ENCODE data around the gene CXCL14.

Gene CXCL14

DNA sequence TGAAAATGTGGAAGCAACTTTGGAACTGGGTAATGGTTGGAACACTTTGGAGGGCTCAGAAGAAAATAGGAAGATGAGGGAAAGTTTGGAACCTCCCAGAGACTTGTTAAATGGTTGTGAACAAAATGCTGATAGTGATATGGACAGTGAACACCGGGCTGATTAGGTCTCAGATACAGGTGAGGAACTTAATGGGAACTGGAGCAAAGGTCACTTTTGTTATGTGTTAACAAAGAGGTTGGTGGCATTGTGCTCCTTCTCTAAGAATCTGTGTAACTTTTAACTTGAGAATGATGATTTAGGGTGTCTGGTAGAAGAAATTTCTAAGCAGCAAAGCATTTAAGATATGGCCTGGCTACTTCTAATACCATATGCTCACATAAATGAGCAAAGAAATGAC, 36.4 kb upstream of the CXCL14 start:
- no peak overlapping the region for H3K4me3 ChIP-seq (ENCODE audit: low read length)
- TF ChIP-seq, protein P1, sequence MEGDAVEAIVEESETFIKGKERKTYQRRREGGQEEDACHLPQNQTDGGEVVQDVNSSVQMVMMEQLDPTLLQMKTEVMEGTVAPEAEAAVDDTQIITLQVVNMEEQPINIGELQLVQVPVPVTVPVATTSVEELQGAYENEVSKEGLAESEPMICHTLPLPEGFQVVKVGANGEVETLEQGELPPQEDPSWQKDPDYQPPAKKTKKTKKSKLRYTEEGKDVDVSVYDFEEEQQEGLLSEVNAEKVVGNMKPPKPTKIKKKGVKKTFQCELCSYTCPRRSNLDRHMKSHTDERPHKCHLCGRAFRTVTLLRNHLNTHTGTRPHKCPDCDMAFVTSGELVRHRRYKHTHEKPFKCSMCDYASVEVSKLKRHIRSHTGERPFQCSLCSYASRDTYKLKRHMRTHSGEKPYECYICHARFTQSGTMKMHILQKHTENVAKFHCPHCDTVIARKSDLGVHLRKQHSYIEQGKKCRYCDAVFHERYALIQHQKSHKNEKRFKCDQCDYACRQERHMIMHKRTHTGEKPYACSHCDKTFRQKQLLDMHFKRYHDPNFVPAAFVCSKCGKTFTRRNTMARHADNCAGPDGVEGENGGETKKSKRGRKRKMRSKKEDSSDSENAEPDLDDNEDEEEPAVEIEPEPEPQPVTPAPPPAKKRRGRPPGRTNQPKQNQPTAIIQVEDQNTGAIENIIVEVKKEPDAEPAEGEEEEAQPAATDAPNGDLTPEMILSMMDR (conservative IDR thresholded peaks at IDR 0.05; ENCODE audit: low read length): no peak
- no peak for DNase-seq (ENCODE audit: low read depth)

DNA sequence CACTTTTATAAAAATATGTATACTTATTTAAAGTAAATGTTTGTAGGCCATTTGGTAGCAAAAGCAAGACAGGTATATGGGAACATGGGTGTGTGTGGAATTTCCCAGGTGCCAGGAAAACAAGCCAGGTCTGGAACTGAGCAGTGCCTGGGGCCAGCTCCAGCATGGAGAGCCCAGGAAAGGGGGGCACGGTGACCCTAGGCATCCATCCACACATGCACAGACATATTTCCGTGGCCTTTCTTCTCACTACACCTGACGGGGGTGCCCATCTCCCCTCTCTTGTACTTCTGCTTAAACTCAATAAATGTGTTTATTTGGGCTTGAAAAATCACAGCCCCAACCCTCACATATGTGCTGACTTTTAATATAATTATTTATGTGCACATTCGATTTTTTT, 31.2 kb upstream of the CXCL14 start:
- DNase-seq (ENCODE audit: low read depth): no peak
- TF ChIP-seq, protein P1 (conservative IDR thresholded peaks at IDR 0.05; ENCODE audit: low read length): no peak
- no peak overlapping the region for H3K4me3 ChIP-seq (ENCODE audit: low read length)

DNA sequence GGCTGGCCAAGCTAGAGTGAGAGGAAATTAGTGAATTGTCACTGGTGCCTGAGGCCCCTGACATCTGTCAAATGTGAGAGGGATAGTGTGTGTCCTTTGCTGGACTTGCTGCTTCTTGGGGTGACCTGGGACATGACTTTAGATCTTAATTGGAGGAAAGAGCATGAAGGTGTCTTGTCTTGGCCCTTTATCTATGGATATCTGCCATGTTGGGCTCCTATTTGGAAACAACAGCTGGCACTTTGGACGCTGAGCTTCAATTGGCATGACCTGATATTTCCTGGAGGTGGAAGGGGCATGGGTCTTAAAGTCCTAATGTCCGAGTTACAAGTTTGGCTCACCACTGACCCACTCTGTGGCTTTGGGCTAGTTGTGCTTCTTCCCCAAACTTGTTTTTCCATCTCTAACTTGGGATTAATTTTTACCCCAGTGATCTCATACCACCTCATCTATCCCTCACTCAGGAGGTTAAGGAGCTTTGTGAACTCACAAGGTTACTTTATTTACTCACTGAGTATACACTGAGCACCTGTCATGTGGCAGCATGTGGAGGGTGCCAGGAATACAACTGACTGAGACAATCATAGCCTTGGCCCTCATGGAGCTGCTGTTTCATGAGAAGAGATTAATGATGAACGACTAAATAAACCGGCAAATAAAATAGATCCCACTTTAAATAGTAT, 30.1 kb upstream of the CXCL14 start:
- no peak overlapping the region for H3K4me3 ChIP-seq (ENCODE audit: low read length)
- TF ChIP-seq, protein P1 (conservative IDR thresholded peaks at IDR 0.05; ENCODE audit: low read length): no peak
- no peak for DNase-seq (ENCODE audit: low read depth)

DNA sequence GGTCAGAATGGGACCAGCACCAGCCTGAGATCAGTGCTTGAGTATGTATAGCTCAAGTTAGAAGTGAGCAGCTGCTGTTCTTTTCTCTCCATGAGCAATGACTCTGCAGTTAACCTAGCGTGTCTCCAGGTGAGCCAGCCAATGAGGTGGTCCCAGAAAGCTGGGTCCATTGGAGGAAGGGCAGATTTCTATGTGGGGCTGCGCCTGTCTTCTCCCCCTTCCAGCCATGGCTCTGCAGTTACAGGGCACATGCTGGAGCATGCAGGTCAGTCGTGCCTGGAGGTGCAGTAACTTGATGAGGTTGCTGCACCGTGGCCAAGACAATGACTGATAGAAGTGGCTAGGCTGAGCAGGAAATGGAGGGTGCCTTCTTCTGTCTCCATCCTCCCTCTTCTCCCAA, 29.6 kb upstream of the CXCL14 start:
- H3K4me3 ChIP-seq (ENCODE audit: low read length): no peak overlapping the region
- TF ChIP-seq, protein P1 (conservative IDR thresholded peaks at IDR 0.05; ENCODE audit: low read length): no peak
- DNase-seq (ENCODE audit: low read depth): no peak

DNA sequence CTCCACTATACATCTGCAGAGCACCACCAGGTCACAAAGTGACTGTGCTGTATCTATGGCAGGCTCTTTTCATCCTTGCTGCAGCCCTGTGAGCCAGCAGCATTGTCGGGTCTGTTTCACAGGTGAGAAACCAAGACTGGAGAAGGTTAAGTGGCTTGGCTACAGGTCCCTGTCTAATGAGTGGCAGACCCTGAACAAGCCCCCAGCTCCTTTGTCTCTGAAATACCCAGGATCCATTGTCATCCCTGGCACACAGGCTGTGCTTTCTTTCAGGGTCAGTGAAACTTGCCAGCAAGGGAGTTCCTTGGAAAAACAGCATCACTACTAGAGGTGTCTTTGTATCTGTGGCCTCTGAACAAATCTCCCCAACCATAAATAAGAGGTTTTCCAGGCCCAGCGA, 27.6 kb upstream of the CXCL14 start:
- no peak overlapping the region for H3K4me3 ChIP-seq (ENCODE audit: low read length)
- TF ChIP-seq, protein P1 (conservative IDR thresholded peaks at IDR 0.05; ENCODE audit: low read length): no peak
- DNase-seq (ENCODE audit: low read depth): no peak

DNA sequence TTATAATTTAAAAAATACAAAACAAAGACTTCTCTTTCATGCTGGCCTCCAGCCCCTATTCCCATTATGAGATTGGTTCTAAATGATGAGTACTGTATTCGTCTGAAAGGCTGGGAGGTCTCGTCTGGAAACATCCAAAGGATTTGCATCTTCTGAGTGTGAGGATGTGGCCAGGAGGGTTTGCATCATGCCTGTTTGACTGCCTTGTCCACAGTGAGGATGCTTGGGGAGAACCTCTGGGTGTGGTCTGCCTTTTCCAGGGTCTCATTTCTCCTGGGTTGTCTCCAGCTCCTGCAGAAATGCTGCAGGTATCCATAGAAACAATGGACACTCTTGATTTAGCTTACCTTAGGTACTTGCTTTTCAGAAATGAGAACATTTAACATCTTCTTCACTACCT, 26.4 kb upstream of the CXCL14 start:
- H3K4me3 ChIP-seq (ENCODE audit: low read length): no peak overlapping the region
- DNase-seq (ENCODE audit: low read depth): no peak
- TF ChIP-seq, protein P1 (conservative IDR thresholded peaks at IDR 0.05; ENCODE audit: low read length): no peak

DNA sequence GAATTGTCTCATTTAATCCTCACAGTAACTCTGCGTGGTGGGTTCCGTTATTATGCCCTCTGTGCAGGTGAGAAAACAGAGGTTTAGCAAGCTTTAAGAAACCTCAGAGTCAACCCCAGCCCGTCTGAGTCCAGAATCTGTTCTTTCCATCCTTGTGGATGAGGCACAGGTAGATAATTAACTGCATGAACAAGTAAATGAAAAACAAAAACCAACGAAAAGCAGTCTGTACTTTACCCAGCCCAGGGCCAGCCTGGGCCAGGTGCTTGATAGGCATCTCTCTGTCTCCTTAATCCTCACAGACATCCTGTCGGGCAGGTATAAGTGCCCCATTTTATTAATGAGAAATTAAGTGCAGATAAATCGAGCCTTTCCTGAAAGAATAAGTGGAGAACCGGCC, 25.3 kb upstream of the CXCL14 start:
- no peak overlapping the region for H3K4me3 ChIP-seq (ENCODE audit: low read length)
- no peak for DNase-seq (ENCODE audit: low read depth)
- TF ChIP-seq, protein P1 (conservative IDR thresholded peaks at IDR 0.05; ENCODE audit: low read length): no peak

All from AG10803 (cell line).